HepG2 (cell line): ENCODE measurements around the gene BIN1. TPM values are rescaled to one million over a fixed set of nuclear protein-coding genes. Genes with fewer than 3 reads are reported as not detected.

ENCODE experiments used
- CREM ChIP-seq, 2 experiments: sonication (generic) in 1 of 2; formaldehyde crosslinking in 1 of 2; IDR thresholded peaks; 2 replicates each; pipeline versions ENCODE4 v1.4.0 to v1.6.1; 2016 to 2020; ENCODE audit warnings: antibody characterized with exemption in 1 of 2, mild to moderate bottlenecking in 1 of 2, missing genetic modification reagents in 1 of 2
- CTCF ChIP-seq: sonication (generic); formaldehyde crosslinking; IDR thresholded peaks from 2 replicates; pipeline ENCODE4 v1.5.0; 2020; ENCODE audit warnings: mild to moderate bottlenecking, missing genetic modification reagents, moderate library complexity
- HINFP ChIP-seq: sonication (generic); formaldehyde crosslinking; IDR thresholded peaks from 2 replicates; pipeline ENCODE4 v1.4.0; 2020; ENCODE audit warnings: low read depth, mild to moderate bottlenecking, missing genetic modification reagents
- HNF1A ChIP-seq, 2 experiments: sonication (generic) in 1 of 2; formaldehyde crosslinking in 1 of 2; IDR thresholded peaks; 2 replicates each; pipeline versions ENCODE4 v1.4.0 to v1.6.1; 2016 to 2020; ENCODE audit warnings: borderline replicate concordance in 1 of 2, low read depth in 1 of 2, mild to moderate bottlenecking in 1 of 2, missing genetic modification reagents in 1 of 2
- HNF1B ChIP-seq: sonication (generic); formaldehyde crosslinking; IDR thresholded peaks from 2 replicates; pipeline ENCODE4 v1.5.1; 2020; ENCODE audit warnings: mild to moderate bottlenecking, moderate library complexity, missing genetic modification reagents
- HNRNPH1 ChIP-seq: fragments of 200-400 bp; formaldehyde crosslinking; optimal IDR thresholded peaks from 2 replicates; pipeline ENCODE3; 2017; ENCODE audit warnings: mild to moderate bottlenecking, low read depth, low read length
- KDM2A ChIP-seq: sonication (generic); formaldehyde crosslinking; IDR thresholded peaks from 2 replicates; pipeline ENCODE4 v1.4.0; 2020; ENCODE audit warnings: low read depth, missing genetic modification reagents, borderline replicate concordance
- MATR3 ChIP-seq: sonication (generic); formaldehyde crosslinking; IDR thresholded peaks from 2 replicates; pipeline ENCODE4 v1.4.0; 2020; ENCODE audit warnings: missing genetic modification reagents
- REPIN1 ChIP-seq: sonication (generic); formaldehyde crosslinking; IDR thresholded peaks from 2 replicates; pipeline ENCODE4 v1.8.0; 2022; ENCODE audit warnings: missing genetic modification reagents, low read depth, mild to moderate bottlenecking, borderline replicate concordance
- SIX4 ChIP-seq: sonication (generic); formaldehyde crosslinking; IDR thresholded peaks from 2 replicates; pipeline ENCODE4 v1.4.0; 2020; ENCODE audit warnings: missing genetic modification reagents
- THAP11 ChIP-seq: IDR thresholded peaks from 2 replicates; pipeline ENCODE4 v1.6.1; 2016; ENCODE audit warnings: missing biosample characterization, missing genetic modification reagents
- ZFP91 ChIP-seq: sonication (generic); formaldehyde crosslinking; IDR thresholded peaks from 2 replicates; pipeline ENCODE4 v1.9.0; 2022; ENCODE audit warnings: missing genetic modification reagents, mild to moderate bottlenecking, borderline replicate concordance
- ZFX ChIP-seq: sonication (generic); formaldehyde crosslinking; IDR thresholded peaks from 2 replicates; pipeline ENCODE4 v1.4.0; 2020; ENCODE audit warnings: mild to moderate bottlenecking, low read depth, missing genetic modification reagents, moderate library complexity
- ZNF264 ChIP-seq: sonication (generic); formaldehyde crosslinking; IDR thresholded peaks from 2 replicates; pipeline ENCODE4 v1.4.0; 2020; ENCODE audit warnings: missing genetic modification reagents
- ZNF740 ChIP-seq: sonication (generic); formaldehyde crosslinking; IDR thresholded peaks from 2 replicates; pipeline ENCODE4 v1.4.0; 2020; ENCODE audit warnings: missing genetic modification reagents
- ZNF83 ChIP-seq: sonication (generic); formaldehyde crosslinking; IDR thresholded peaks from 2 replicates; pipeline ENCODE4 v1.4.0; 2020; ENCODE audit warnings: missing genetic modification reagents, mild to moderate bottlenecking, borderline replicate concordance
- polyA plus RNA-seq, 8 experiments: library from polyadenylated mRNA; depleted of rRNA in 3 of 8; stranded (reverse) in 7 of 8; unstranded in 1 of 8; fragments of >200 nt; fragmentation: Illumina TruSeq in 4 of 8; extraction: Trizol in 4 of 8; gene quantifications; 2 replicates each; pipeline versions ENCODE4 v1.2.1 to v1.2.3, GENCODE V29; 2011 to 2016; ENCODE audit warnings: low read depth in 4 of 8, missing spikeins in 1 of 8, mixed read lengths in 1 of 8; ENCODE audit not compliant: insufficient read depth in 1 of 8
- total RNA-seq, 5 experiments: library from RNA; depleted of rRNA; stranded (reverse); fragments of >200 nt; fragmentation: Illumina TruSeq; extraction: Trizol; gene quantifications; 2 replicates each; pipeline ENCODE4 v1.2.3, GENCODE V29; 2016; ENCODE audit warnings: low read depth in 1 of 5

The BIN1 gene
- total and polyA plus RNA-seq, 2 of the 13 experiments (the other 11 are each of a cell fraction or from before 2014, with no cell fraction given), result 0.93 to 1.2 TPM

- TF ChIP-seq ZFX (CRISPR knock-in tag) (peak; percentile 19; the same call in 1 of the 2 replicates), HNRNPH1 (no peak), HINFP (CRISPR knock-in tag) (no peak), REPIN1 (CRISPR knock-in tag) (no peak), SIX4 (no peak), ZFP91 (CRISPR knock-in tag) (peak; percentile 29; the same call in 1 of the 2 replicates), KDM2A (peak; percentile 9; the same call in 1 of the 2 replicates), CTCF (CRISPR knock-in tag) (peak; percentile 77), THAP11 (CRISPR knock-in tag) (0 out of 2 replicates have a peak, but pooled peaks have one; percentile 22), ZNF264 (no peak), ZNF83 (CRISPR knock-in tag) (no peak), MATR3 (CRISPR knock-in tag) (no peak), CREM (IDR thresholded peaks at IDR 0.05) (no peak), CREM (CRISPR knock-in tag; IDR thresholded peaks at IDR 0.05) (no peak), HNF1B (CRISPR knock-in tag) (0 out of 2 replicates have a peak, but pooled peaks have one; percentile 42), HNF1A (IDR thresholded peaks at IDR 0.05; ENCODE audit: low read depth) (no peak), HNF1A (CRISPR knock-in tag; IDR thresholded peaks at IDR 0.05; ENCODE audit: borderline replicate concordance) (0 out of 2 replicates have a peak, but pooled peaks have one; percentile 34), ZNF740 (CRISPR knock-in tag) (no peak)
Observed at GRCh38 chr2:127067620-127068350, 39.2 kb downstream of the BIN1 start (continued).
